ENCODE results near the gene ZBP1. TPM values are rescaled to one million over a fixed set of nuclear protein-coding genes. Genes with fewer than 3 reads are reported as not detected.
A peak's percentile ranks its signal among the peaks of the same experiment; 100 is the strongest.

ZBP1 gene
- total RNA-seq, 6 experiments from 2014 or later, result 0.14 to 0.75 (median 0.36) TPM; not detected in 2

- intact Hi-C loops (cut with DNase I), result no loop called here
- Histone ChIP-seq H3K4me1 (no peaks in the 10 kb centered on the region), H3K4me3 (no peak overlapping the region), H3K36me3 (no peaks in the 10 kb centered on the region), H3K27ac (no peak overlapping the region), H3K9me3 (no peaks in the 10 kb centered on the region), H3K27me3 (no peaks in the 10 kb centered on the region)
- TF ChIP-seq POLR2A (IDR thresholded peaks at IDR 0.05) (no peak), CTCF (IDR thresholded peaks at IDR 0.05) (no peak)
- 97% methylated on average over 2 of the region's 3 CpGs for WGBS (ENCODE audit: insufficient coverage, low coverage, low lambda C conversion rate, missing lambda C conversion rate)
- DNase-seq, result no peak
- ATAC-seq, result no peak
These were observed 3.9 kb upstream of the ZBP1 start for GRCh38 chr20:57624124-57624523.

GRCh38 chr20:57622579-57623381 lies 2.6 kb upstream of the ZBP1 start:
- Histone ChIP-seq H3K27ac (no peak overlapping the region), H3K36me3 (no peaks in the 10 kb centered on the region), H3K4me1 (no peaks in the 10 kb centered on the region), H3K27me3 (no peaks in the 10 kb centered on the region), H3K9me3 (no peaks in the 10 kb centered on the region), H3K4me3 (no peak overlapping the region)
- WGBS (ENCODE audit: insufficient coverage, low coverage, low lambda C conversion rate, missing lambda C conversion rate), result 26% methylated on average over 7 of the region's 14 CpGs
- peak; percentile 56 to 77 (median 70) for ATAC-seq
- peak in 1 of 3 donors; percentile 56 for DNase-seq
- TF ChIP-seq CTCF (IDR thresholded peaks at IDR 0.05) (peak; percentile 55 to 69 (median 60)), POLR2A (IDR thresholded peaks at IDR 0.05) (no peak)
- intact Hi-C loops (cut with DNase I), result no loop called here

- Histone ChIP-seq H3K9me3 (no peaks in the 10 kb centered on the region), H3K4me3 (no peak overlapping the region), H3K27ac (no peak overlapping the region), H3K4me1 (no peaks in the 10 kb centered on the region), H3K27me3 (no peaks in the 10 kb centered on the region), H3K36me3 (no peaks in the 10 kb centered on the region)
- intact Hi-C loops (cut with DNase I), result no loop called here
- 44% methylated on average over 7 of the region's 7 CpGs for WGBS (ENCODE audit: insufficient coverage, low coverage, low lambda C conversion rate, missing lambda C conversion rate)
- ATAC-seq (no peak), DNase-seq (no peak)
- no peak for TF ChIP-seq POLR2A (IDR thresholded peaks at IDR 0.05)
- TF ChIP-seq CTCF (IDR thresholded peaks at IDR 0.05), result no peak
These were observed 2.0 kb upstream of the ZBP1 start for GRCh38 chr20:57622201-57622570.

GRCh38 chr20:57621421-57622200 lies 1.4 kb upstream of the ZBP1 start:
- intact Hi-C loops (cut with DNase I), result no loop called here
- WGBS (ENCODE audit: insufficient coverage, low coverage, low lambda C conversion rate, missing lambda C conversion rate), result 58% methylated on average over 2 of the region's 16 CpGs
- no peaks in the 10 kb centered on the region for H3K36me3 ChIP-seq
- no peak overlapping the region for H3K27ac ChIP-seq
- H3K4me3 ChIP-seq, result no peak overlapping the region
- H3K4me1 ChIP-seq, result no peaks in the 10 kb centered on the region
- ATAC-seq, result no peak
- no peaks in the 10 kb centered on the region for H3K9me3 ChIP-seq
- DNase-seq, result no peak
- TF ChIP-seq CTCF (IDR thresholded peaks at IDR 0.05) (no peak), POLR2A (IDR thresholded peaks at IDR 0.05) (no peak)
- H3K27me3 ChIP-seq, result no peaks in the 10 kb centered on the region

Measured in right lobe of liver (tissue), 6 donors.